ENCODE results near the gene SLC34A2.
"Not testable (repeated sequence)": the region's sequence is repeated elsewhere in the genome, so short reads cannot be mapped to it uniquely, and the experiment has no call there.

The SLC34A2 gene, protein sequence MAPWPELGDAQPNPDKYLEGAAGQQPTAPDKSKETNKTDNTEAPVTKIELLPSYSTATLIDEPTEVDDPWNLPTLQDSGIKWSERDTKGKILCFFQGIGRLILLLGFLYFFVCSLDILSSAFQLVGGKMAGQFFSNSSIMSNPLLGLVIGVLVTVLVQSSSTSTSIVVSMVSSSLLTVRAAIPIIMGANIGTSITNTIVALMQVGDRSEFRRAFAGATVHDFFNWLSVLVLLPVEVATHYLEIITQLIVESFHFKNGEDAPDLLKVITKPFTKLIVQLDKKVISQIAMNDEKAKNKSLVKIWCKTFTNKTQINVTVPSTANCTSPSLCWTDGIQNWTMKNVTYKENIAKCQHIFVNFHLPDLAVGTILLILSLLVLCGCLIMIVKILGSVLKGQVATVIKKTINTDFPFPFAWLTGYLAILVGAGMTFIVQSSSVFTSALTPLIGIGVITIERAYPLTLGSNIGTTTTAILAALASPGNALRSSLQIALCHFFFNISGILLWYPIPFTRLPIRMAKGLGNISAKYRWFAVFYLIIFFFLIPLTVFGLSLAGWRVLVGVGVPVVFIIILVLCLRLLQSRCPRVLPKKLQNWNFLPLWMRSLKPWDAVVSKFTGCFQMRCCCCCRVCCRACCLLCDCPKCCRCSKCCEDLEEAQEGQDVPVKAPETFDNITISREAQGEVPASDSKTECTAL

DNA sequence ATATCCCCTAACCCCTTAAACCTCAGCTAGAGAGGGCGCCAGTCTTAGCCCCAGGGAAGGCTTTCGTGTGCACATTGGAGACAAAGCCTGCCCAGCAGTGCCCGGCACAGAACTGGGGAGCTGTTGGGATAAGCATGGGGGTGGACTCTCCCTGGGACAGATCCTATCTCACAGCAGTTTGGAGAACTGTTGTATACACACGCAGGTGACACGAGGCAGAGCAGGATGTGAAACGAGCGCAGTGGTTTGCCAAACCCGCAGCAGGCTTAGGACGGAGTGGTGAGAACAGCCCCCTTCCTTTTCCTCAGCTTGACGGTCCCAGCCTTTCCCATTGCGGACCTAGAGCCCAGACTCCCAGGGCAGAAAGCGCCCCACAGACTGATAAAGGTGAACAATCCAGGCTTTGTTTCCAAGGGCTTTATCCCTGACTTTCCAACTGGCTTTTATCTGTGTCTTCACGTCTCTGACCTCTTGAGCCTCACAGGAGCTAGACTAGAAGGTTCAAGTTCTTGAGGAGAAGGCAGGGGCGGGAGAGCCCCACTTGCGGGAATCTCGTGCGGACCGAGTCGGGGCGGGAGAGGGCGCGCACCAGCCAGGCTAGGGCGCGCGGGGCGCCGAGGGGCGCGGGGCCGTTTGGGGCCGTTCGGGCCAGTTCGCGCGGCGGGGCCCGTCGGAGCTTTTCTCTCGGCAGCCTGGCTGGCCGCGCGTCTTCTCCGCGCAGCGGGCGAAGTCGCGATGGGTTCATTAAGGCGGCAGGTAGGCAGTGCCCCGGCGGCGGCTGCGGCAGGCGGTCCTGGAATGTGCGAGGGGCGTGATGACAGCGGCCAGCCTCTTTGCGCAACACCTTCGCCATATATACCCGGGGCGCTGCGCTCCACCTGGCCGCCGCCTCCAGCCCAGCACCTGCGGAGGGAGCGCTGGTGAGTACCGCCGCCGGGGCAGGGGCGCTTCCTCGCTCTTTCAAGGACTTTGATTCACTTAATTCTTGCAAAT is at the start of gene SLC34A2:
SLC34A2 (plus strand) TSS at position 881 of the 993 bp plus-strand sequence. CDS start 6,650 bp downstream, outside the sequence.
- DNase-seq = no peak

DNA sequence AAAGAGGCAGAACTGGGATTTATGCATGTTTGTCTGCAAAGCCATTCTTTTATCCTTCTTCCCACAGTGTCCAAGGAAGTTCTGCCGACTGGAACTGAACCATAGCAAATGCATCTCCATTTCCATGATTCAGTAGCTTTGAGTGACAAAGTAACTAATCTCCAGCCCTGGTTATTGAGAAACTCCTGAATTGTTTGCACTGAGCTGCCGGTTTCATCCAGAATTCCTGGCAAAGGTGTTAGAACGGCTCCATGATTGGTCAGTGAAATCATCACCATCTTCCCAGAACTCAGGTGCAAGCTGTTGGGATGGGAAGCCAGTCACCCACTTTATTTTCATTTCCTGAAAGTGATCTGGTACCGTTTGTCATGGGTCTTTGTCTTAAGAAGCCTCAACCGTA is 47.0 kb upstream of the SLC34A2 start:
- DNase-seq = no peak

DNA sequence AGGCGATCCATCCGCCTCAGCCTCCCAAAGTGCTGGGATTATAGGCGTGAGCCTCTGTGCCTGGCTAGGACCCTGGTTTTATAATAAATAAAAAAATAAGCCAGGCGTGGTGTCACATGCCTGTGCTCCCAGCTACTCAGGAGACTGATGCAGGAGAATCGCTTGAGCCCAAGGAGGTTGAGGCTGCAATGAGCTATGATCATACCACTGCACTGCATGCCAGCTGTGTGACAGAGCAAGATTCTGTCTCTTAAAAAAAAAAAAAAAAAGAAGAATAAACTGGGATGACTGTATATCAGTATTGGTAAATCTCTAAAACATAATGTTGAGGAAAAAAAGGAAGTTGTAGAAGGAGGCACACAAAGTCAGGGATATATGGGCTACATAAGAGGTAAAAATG is 45.7 kb upstream of the SLC34A2 start:
- DNase-seq = no peak

DNA sequence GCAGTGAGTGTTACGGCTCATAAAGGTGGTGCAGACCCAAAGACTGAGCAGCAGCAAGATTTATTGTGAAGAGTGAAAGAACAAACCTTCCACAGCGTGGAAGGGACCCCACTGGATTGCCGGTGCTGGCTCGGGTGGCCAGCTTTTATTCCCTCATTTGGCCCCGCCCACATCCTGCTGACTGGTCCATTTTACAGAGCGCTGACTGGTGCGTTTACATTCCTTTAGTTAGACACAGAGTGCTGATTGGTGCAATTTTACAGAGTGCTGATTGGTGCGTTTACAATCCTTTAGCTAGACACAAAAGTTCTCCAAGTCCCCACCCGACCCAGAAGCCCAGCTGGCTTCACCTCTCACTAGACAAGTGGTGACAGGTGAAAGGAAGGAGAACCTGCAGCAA is 42.0 kb upstream of the SLC34A2 start:
- DNase-seq = not testable (repeated sequence)

DNA sequence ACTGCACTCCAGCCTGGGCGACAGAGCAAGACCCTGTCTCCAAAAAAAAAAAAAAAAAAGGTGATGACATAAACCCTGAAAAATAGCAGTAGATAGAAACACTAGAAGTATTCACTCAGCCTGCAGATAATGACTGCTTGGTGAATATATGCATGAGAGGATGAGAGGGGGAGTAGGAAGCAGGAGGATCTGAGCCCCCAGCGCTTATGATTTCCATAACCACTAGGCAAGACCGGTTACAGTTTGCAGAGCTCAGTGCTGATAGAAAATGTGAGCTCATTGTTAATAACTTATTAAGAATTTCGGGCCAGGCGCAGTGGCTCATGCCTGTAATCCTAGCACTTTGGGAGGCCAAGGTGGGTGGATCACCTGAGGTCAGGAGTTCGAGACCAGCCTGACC is 40.8 kb upstream of the SLC34A2 start:
- no peak for DNase-seq

DNA sequence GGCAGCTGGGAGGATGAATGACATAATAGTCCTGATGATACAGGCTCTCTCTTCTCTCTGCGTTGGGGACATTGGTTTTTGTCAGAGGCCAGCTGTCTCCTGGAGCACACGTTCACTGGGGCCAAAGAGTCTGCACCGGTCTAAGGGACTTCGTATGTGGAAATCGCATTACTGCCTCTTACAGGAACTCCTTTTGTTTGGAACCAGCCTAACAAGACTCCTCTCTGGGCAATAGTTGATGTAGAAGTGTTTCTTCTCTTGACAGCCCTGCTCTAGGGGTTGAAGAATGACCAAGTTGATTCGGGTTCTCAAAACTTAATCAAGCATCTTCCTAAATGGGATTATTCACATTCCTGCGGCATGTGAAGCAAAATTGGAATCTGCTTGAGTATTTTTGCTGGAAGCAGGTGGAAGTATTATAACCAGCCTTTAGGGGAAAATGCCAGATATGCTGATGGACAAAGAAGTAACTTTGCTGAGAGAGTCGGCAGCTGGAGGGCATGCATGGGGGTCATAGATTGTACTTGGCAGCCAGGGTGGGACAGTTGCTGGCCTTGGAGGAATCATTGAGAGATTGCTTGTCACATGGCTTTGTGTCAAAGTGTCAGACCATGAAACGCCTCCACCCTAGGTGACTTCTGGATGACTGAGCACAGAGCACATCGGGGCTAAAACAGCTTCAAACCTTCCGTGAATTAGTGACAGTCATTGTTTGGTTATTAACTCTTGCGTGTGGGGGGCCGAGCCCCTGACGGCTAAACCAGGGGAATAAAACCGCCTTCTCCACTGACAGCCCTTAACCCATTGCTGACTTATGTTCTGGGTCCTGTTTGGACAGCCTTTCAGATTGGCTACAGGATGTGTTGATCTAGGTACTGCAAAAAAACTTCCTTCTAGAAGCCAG is 34.4 kb upstream of the SLC34A2 start:
- no peak for DNase-seq

DNA sequence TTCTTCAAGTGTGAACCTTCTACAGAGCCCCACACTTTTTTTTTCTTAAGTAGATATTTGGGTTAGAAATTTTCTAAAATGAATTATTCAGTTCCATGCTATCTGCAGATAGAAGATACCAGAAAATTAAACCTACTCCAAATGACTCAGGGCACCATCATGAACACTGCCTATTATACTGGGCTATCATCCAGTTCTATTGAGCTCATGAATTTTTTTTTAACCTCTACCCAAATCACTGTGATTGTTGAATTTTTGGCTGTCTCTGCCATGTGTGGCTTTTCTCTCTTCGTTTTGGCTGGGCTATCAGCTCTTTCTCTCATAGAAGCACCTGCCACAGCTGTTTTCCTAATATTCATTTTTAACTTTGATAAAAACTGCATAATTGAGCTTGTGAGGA is 31.0 kb upstream of the SLC34A2 start:
- DNase-seq = no peak

DNA sequence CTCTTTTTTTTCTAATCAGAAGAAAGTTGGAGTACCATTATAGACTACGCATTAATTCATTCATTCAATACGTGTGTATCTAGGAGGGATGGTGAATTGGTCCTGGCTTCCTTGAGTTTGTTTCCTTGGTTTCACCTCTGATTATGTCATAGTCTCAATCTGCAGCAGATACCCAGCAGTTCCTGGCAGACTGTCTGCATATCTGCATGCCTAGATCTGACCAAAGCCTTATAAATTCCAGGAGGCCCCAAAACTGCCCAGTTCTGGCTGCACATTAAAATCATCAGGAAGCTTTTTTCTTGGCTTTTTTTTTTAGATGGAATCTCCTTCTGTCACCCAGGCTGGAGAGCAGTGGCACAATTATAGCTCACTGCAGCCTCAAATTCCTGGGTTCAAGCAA is 27.2 kb upstream of the SLC34A2 start:
- no peak for DNase-seq

DNA sequence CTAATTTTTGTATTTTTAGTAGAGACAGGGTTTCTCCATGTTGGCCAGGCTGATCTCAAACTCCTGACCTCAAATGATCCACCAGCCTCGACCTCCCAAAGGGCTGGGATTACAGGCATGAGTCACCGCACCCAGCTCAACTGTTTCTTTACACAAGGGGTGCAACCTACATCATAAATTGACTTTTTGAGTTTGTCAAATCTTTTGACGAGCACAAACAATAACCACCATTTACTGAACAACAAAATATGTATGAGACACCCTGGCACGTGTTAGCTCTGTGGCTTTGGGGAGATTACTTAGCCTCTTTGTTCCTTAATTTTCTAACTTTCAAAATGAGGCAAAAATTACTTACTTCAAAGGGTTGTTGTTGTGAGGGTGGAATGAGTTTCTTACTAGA is 23.5 kb upstream of the SLC34A2 start:
- no peak for DNase-seq

DNA sequence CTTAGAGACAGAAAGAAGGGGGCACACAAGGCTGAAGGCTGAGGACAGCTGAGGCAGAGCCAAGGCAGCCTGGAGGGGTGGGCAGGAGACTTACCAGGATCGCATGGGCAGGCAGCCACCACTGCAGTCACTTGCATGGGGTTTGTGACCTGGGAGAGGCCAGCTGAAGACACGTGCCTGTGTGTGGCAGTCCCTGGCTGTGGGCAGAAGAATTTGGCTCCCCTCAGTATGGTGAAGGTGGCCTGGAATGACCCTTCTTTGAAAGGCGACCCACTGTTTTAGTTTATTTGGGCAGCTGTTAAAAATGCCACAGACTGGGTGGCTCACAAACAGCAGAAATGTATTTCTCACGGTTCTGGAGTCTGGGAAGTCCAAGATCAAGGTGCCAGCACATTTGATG is 22.1 kb upstream of the SLC34A2 start:
- no peak for DNase-seq

DNA sequence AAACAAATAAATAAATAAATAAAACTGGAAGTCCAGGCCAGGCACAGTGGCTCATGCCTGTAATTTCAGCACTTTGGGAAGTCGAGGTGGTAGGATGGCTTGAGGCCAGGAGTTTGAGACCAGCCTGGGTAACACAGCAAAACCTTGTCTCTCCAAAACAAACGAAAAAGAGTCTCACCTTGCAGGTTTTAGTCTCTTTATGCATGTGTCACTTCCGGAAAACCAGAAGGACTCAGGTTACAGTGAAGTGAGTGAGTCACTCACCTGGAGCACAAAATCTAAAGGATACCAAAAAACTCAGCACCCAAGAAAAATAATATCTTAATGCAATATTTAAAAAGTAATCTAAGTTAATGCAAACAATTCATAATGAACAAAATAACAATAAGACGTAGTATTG is 20.1 kb upstream of the SLC34A2 start:
- no peak for DNase-seq

DNA sequence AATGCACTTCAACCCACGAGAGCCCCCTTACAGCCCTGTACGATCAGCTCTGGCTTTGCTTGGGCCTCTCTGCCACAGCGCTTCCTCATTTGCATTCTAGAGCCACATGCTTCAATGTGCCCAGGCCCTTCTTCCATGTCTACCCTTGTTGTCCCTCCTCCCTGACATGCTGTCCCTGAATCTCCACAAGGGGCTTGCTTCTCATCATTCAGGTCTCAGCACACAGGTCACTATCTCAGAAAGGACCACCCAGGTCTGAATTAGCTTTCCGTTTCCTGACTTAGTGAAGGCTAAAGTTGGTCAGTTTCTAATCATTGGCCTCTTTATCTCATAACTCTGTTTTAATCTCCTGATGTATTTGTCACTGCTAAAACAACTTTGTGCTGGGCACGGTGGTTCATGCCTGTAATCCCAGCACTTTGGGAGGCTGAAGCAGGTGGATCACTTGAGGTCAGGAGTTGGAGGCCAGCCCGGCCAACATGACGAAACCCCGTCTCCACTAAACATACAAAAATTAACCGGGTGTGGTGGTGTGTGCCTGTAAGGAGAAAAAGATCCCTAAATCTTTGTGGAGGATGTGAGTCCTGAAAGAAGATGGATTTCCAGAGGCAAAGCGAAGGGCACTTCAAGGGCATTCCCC is 17.9 kb upstream of the SLC34A2 start:
- DNase-seq = no peak

DNA sequence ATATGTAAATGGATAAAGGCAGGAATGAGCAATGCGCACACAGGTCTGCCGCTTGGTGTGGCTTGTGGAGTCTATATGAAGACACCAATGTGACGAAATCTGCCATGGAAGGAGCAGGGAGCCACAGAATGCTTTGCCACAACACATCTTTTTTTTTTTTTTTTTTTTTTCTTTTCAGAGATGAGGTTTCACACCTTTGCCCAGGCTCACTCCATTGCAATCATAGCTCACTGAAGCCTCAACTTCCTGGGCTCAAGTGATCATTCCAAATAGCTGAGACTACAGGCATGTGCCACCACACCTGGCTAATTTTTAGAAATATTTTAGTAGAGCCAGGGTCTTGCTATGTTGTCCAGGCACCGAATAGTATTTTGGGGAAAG is 17.4 kb upstream of the SLC34A2 start:
- DNase-seq = no peak

DNA sequence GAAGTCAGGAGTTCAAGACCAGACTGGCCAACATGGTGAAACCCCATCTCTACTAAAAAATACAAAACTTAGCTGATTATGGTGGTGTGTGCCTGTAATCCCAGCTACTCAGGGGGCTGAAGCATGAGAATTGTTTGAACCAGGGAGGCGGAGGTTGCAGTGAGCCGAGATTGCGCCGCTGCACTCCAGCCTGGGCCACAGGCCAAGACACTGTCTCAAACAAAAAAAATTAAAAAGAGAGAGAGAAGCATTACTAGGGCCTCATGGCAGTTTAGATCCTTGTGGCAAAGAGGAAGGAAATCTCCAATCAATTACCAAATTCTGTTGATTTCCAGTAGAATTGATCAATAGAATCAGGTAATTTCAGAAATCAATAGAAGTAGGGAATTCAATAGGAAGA is 16.8 kb upstream of the SLC34A2 start:
- no peak for DNase-seq

DNA sequence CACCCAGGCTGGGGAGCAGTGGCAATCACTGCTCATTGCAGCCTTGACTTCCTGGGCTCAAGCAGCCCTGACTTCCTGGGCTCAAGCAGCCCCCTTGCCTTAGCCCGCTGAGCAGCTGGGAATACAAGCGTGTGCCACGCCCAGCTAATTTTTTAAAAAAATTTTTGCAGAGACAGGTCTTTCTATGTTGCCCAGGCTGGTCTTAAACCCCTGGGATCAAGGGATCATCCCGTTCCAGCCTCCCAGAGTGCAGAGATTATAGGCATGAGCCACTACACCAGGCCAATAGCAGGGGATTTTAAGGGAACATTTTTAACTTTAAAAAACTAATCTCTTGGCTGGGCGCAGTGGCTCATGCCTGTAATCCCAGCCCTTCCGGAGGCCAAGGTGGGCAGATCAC is 5.3 kb upstream of the SLC34A2 start:
- DNase-seq = no peak

DNA sequence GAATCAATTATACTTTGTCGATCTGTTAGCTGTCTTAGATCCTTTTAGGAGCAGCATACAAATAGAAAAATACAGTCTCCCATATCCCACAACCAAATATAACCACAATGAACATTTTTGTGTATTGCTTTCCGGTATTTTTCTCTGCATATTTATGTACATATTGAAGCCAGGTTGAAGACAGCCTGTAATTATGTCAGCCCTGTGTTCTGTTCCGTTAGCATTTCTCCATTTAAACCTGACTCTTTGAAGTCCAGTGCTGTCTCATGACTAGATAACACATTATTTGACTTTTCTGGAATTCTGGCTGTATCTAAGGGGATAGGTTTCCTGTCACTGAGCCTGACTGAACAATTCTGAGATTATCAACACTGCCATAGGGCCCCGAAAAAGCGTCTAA is 4.0 kb upstream of the SLC34A2 start:
- no peak for DNase-seq

DNA sequence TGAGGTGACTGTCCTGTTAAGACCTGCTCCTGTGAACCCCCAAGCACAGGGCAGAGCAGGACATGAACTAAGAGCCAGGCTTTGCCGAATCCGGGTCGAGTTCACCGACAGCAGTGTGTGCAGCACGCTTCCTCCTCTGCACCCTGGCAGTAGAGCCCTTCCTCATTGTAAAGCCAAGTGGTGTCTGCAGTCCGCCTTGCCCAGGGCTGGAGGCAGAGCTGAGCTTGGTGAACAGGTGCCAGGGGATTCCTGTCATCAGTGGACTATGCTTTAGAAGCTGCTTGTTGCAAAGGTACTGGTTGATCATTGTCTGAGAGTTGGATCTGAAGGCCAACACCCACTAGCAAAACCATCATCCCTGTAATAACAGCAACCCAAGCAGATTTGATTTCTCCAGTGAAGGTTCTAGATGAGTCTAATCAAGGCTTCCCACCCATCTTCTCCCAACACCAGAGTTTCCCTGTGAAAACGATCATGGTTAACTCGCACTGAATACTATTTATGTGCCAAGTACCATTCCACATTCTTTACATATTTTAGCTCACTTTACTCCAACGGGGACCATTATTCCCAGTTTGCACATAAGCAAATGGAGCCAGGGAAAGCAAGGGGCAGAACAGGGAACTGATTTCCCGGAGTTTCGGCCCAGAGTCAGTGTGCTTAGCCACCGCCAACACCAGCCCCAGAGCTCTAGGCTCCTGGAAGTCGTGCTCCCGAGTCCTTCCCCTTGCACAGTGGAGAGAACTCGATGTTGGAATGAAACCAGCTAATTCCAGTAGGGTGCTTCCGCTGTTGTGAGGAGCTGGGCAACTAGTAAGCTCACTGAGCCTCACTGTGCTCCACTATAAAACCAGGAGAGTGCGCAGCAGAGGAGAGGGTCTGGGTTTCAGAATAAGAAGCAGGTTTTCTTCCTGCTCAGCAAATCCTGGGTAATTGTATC is 1.4 kb upstream of the SLC34A2 start:
- DNase-seq = no peak

DNA sequence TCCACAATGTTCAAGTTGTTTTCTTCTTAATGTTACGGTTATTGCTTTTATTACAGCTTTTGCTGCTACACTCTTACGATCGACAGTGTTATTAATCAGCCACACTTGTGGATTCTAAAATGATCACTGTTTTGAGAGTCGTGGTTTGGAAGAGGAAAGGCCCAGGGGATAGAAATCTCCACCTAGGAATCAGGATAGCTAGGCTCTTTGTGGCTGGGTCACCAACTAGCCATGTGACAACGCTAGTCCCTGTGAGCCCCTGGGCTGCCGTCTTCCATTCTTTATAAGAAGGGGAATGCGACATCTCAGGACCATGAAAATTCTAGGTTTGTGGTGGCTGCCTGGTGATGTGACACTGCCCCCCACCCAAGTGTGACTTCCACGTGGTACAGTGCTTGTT is 380 bp downstream of the SLC34A2 start:
- no peak for DNase-seq

DNA sequence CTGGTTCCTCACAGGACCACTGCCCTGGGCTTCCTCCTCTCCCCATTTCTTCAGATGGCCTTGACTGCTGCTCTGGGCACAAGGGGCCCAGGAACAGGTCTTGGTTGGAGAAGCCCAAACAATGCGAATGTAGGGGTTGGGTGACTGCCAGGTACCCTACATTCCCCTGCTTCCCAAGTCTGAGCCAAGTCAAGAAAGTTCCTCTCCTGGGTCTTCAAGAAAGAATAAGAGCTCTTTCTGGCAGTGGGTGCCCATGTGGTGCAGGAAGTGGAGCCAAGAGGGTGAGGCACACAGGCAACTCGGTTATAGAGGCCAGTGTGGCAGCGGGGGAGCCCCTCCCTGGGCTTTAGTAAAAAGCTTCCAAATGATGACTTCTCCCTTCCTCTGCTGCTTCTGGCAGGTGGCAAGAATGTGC is 2.7 kb downstream of the SLC34A2 start:
- no peak for DNase-seq

DNA sequence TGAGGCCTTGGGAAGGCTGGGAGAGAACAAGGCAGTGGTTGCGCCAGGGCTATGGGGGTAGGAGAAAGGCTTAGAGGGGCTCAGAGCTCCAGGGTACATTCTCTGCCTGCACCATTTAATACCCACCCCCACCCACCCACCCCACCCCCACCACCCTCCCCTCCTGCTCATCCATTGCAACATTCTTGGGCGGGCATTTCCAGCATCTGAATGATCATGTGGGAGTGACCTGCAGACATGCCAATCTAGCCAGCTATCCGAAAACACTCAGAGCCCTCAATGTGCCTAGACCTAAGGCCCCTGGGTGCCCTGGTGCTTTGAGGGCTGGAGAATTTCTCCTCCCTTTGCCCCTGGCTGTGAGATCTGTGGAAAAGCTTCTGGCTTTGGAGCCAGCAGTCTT is 3.1 kb downstream of the SLC34A2 start:
- no peak for DNase-seq

DNA sequence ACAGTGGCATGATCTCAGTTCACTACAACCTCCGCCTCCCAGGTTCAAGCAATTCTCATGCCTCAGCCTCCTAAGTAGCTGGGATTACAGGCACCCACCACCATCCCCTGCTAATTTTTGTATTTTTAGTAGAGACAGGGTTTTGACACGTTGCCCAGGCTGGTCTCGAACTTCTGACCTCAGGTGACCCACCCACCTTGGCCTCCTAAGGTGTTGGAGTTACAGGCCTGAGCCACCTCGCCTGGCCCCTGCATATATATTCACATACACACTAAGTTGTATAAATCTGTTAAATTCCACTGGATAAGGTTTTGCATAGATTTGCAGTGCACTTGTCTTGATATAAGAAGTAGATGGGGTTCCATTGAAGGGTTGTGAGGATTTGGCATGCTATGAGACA is 5.8 kb downstream of the SLC34A2 start:
- not testable (repeated sequence) for DNase-seq
